Ectodermal cell (in vitro differentiated cells): ENCODE data around the gene PSD2. TPM values are rescaled to one million over a fixed set of nuclear protein-coding genes. Genes with fewer than 3 reads are reported as not detected.
A peak's percentile ranks its signal among the peaks of the same experiment; 100 is the strongest.

ENCODE experiments used
- H3K27ac ChIP-seq: 2 replicates; pipeline ENCODE4 v1.7.0; 2013; ENCODE audit warnings: mild to moderate bottlenecking, low read depth, low read length; ENCODE audit not compliant: insufficient read depth, poor library complexity, severe bottlenecking
- H3K27me3 ChIP-seq: 2 replicates; pipeline ENCODE4 v1.7.0; 2013; ENCODE audit warnings: mild to moderate bottlenecking, low read length; ENCODE audit not compliant: insufficient read depth, control insufficient read depth, poor library complexity, severe bottlenecking
- H3K36me3 ChIP-seq: one replicate; pipeline ENCODE4 v1.7.0; 2013; ENCODE audit warnings: low read length; ENCODE audit not compliant: control insufficient read depth, insufficient read depth
- H3K4me1 ChIP-seq: one replicate; pipeline ENCODE4 v1.7.0; 2013; ENCODE audit warnings: low read length; ENCODE audit not compliant: control insufficient read depth, insufficient read depth
- H3K4me3 ChIP-seq: 2 replicates; pipeline ENCODE4 v1.7.0; 2013; ENCODE audit warnings: low read depth, low read length, control low read depth; ENCODE audit not compliant: insufficient read depth
- H3K9me3 ChIP-seq: 2 replicates; pipeline ENCODE4 v1.7.0; 2013; ENCODE audit warnings: mild to moderate bottlenecking, low read length, moderate library complexity; ENCODE audit not compliant: control insufficient read depth
- WGBS, 2 experiments: methylation state at CpG; one replicate each; pipeline ENCODE4 v1.1.7; 2013; ENCODE audit warnings: missing lambda C conversion rate in 2 of 2; 5-methylcytosine and 5-hydroxymethylcytosine counted together
- polyA plus RNA-seq, 4 experiments: library from polyadenylated mRNA; stranded (reverse); fragments of 50-300 nt; gene quantifications; one replicate each; pipeline ENCODE4 v1.2.3, GENCODE V29; 2013

The PSD2 gene
- 0.65 TPM for polyA plus RNA-seq (2013, experiment 1 of 4)
- 0.28 TPM for polyA plus RNA-seq (2013, experiment 2 of 4)
- polyA plus RNA-seq (2013, experiment 3 of 4): 0.64 TPM
- polyA plus RNA-seq (2013, experiment 4 of 4): 0.28 TPM

DNA sequence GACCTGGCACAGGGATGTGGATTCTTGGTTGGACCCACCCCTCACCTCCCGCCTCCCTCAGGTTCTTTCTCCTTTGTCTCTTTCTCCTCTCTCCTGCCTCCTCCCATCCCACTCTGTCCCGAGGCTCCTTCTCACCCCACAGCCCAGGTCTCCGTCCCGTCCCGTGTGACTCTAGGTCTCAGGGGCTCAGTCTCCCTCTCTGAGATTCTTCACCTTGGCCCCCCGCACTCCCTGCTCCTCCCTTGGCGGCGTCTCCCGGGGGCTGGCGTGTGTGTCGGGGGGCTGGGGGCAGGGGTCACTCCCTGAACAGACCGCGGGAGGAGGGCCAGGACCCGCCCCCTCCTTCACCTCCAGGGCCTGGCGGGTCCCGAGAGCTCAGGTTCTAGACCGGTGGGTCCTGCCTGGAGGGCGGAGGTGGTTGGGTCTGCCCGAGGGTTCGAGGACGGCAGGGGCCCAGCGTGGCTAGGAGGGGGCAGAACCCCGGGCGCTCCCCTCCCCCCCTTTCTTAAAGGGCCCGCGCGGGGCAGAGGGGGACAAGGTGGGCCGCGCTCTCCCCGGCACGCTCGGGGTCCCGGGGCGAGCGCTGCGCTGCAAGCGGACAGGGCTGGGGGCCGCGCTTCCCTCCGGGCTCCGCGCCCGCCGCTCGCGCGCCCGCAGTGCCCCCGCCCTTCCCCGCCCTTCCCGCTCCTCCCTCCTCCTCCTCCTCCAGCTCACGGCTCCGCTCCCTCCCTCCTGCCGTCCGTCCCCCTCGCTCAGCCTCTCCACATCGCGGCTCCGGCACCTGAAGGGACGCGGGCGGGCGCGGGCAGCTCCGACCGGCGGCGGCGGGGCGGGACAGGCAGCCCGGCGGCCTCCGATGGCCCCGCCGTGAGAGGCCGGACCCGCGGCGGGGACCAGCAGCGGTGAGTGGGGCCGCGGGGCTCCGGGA is at the start of gene PSD2:
PSD2 (plus strand) TSS at position 735 of the 928 bp plus-strand sequence. CDS start 13,633 bp downstream, outside the sequence.
- no peak within 1 kb of the TSS for H3K27ac ChIP-seq
- WGBS, 2 experiments: 1% methylated on average over 83 of the region's 83 CpGs
- H3K9me3 ChIP-seq: no peaks in the 10 kb centered on the region
- H3K27me3 ChIP-seq: peaks cover 78% of the 10 kb centered on the region
- H3K4me3 ChIP-seq: peak within 1 kb of the TSS; percentile 25
- H3K4me1 ChIP-seq: peaks cover 10% of the 10 kb centered on the region
- no peaks in the 10 kb centered on the region for H3K36me3 ChIP-seq

- Histone ChIP-seq H3K4me3 (peak overlapping the region; percentile 37), H3K4me1 (peaks cover 56% of the 10 kb centered on the region), H3K9me3 (no peaks in the 10 kb centered on the region), H3K27ac (peak overlapping the region; percentile 55), H3K27me3 (peaks cover 70% of the 10 kb centered on the region), H3K36me3 (no peaks in the 10 kb centered on the region)
- WGBS, 2 experiments: 0 to 1% methylated on average over 43 to 44 of the region's 44 CpGs
Measured at GRCh38 chr5:139746691-139747582, 48.7 kb upstream of the PSD2 start.

DNA sequence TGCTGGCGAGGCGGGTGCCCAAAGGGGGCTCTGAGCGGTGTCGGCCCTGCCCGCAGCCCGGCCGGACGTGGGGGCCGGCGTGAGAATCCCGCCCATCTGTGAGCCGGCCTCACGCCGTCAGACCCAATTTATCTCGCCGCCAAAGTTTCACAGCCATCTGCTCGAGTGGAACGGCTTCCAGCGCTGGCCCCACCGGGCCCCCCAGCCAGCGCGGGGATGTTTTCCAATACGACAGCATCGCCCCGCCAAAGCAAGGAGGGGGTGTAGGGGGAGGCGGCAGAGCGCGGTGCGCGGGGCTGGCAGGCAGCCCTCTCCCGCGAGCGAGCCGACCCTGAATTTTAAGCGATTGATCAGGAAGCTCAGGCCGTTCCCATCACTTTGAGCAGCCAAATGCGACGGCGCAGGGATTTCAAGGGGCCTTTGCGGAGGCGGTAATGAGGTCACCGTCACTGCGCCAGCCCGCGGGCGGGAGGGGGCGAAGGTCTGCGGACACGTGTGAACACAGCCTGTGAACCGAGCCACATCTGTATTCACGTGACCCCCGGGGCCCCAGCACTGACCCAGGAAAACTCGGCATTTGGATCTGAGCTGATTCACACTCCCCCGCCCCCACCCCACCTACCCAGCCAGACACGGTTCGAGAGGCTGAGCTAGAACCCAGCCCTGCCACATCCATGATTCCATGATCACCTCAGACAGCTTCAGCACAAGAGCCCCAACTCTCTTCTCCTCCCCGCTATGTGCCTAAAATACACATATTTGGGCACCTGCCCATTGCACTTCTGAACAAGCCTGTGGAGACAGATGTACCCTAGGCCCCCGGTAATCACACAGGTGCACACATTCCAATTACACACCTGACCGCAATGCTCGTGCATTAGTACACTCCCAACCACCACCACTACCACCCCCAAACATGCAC is 47.8 kb upstream of the PSD2 start:
- Histone ChIP-seq H3K36me3 (no peaks in the 10 kb centered on the region), H3K9me3 (no peaks in the 10 kb centered on the region), H3K27me3 (peaks cover 76% of the 10 kb centered on the region), H3K4me1 (peaks cover 57% of the 10 kb centered on the region), H3K4me3 (peak overlapping the region; percentile 37), H3K27ac (no peak overlapping the region)
- 2% methylated on average over 60 of the region's 60 CpGs for WGBS, 2 experiments

DNA sequence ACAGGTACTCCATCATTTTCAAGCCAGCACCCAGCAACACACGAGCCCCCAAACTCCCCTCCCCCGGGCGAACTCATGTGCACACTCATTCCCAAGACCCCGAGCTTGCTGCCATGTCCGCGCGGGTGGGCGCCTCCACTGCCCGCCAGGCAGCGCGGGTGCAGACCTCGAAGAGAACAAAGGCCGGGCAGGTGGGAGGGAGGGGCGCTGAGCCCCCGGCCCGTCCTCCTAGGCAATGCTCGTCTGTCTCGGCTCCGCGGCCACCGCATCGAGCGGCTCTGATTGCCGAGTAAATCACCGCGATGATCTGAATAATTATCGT is 47.1 kb upstream of the PSD2 start:
- no peaks in the 10 kb centered on the region for H3K9me3 ChIP-seq
- no peak overlapping the region for H3K4me3 ChIP-seq
- H3K36me3 ChIP-seq: no peaks in the 10 kb centered on the region
- H3K4me1 ChIP-seq: peaks cover 60% of the 10 kb centered on the region
- peaks cover 77% of the 10 kb centered on the region for H3K27me3 ChIP-seq
- 5% methylated on average over 27 of the region's 27 CpGs for WGBS, 2 experiments
- H3K27ac ChIP-seq: no peak overlapping the region

DNA sequence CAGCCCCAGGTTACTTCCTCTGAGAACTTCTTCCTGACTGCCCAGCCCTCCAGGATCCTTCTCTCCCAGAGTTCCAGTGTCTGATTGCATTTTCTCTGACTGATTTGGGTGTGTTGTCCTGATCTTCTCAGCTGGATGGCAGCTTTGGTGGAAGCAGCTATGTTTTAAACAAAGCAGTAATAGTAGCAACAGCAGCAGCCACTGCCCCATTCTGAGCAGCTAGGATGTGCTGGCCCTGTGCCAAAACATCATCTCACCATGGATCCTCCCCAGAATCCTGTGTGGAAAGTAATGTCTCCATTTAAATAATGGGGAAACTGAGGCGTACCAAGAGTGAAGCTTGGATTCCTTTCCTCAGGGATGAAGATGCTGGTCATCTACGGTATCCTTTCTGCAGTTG is 46.4 kb upstream of the PSD2 start:
- H3K9me3 ChIP-seq: no peaks in the 10 kb centered on the region
- 94 to 95% methylated on average over 2 of the region's 2 CpGs for WGBS, 2 experiments
- no peak overlapping the region for H3K27ac ChIP-seq

GRCh38 chr5:139751236-139751635 is 44.4 kb upstream of the PSD2 start:
- Histone ChIP-seq H3K36me3 (no peaks in the 10 kb centered on the region), H3K9me3 (no peaks in the 10 kb centered on the region)

More for the DNA sequence above, 46.4 kb upstream of the PSD2 start:
- Histone ChIP-seq H3K27me3 (peaks cover 76% of the 10 kb centered on the region), H3K4me1 (peaks cover 58% of the 10 kb centered on the region), H3K36me3 (no peaks in the 10 kb centered on the region), H3K4me3 (no peak overlapping the region)

GRCh38 chr5:139752506-139753473 is 42.8 kb upstream of the PSD2 start:
- Histone ChIP-seq H3K36me3 (no peaks in the 10 kb centered on the region), H3K27ac (no peak overlapping the region), H3K27me3 (peaks cover 75% of the 10 kb centered on the region), H3K4me3 (no peak overlapping the region), H3K4me1 (peaks cover 44% of the 10 kb centered on the region), H3K9me3 (no peaks in the 10 kb centered on the region)
- WGBS, 2 experiments: 78 to 81% methylated on average over 16 of the region's 16 CpGs

More at GRCh38 chr5:139751236-139751635, 44.4 kb upstream of the PSD2 start:
- Histone ChIP-seq H3K4me1 (peaks cover 55% of the 10 kb centered on the region), H3K27ac (no peak overlapping the region), H3K4me3 (no peak overlapping the region), H3K27me3 (peaks cover 87% of the 10 kb centered on the region)
- 96 to 97% methylated on average over 1 of the region's 1 CpG for WGBS, 2 experiments

DNA sequence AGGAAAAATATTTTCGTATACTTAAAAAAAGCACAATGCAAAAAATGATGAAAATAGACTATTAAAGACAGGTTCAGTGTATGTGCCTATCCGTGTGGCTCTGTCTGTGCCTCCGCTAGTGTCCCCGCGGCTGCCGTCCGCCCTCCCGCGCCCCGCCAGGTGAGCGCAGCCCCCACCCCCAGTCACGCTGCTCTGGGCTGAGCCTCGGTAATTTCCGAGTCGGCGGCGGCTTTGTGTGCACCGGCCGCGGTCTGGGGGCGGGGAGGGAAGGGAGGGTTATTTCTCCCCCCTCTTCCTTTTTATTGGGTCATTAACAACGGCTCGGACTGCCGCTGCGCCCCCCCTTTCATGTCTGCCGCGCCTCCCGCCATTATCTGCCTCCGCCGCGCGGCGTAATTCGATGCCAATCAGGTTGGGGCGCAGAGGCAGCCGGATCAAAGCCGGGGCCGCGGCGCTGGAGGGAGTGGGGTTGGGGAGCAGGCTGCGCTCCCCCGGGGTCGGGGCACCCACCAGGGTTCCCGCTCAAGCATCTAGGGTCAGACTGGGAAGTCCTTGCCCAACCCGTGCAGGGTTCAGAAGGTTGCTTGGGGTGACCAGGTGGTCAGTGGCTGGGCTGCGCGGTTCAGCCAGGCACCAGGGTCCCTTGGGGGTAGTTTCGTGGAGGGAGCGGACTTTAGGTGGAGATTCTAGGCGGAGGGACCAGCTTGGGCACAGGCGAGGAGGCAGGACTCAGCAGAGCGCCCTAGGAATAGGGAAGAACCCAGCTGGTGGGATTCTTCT is 39.5 kb upstream of the PSD2 start:
- Histone ChIP-seq H3K27ac (no peak overlapping the region), H3K9me3 (no peaks in the 10 kb centered on the region), H3K36me3 (no peaks in the 10 kb centered on the region), H3K27me3 (peaks cover 47% of the 10 kb centered on the region), H3K4me1 (peaks cover 43% of the 10 kb centered on the region), H3K4me3 (peak overlapping the region; percentile 22)
- WGBS, 2 experiments: 6% methylated on average over 50 to 52 of the region's 52 CpGs
